Keratinocyte (primary cell): ENCODE measurements around the gene LENG8.
A peak's percentile ranks its signal among the peaks of the same experiment; 100 is the strongest.

ENCODE experiments used
- EZH2 ChIP-seq: IDR thresholded peaks from one replicate; pipeline ENCODE4 v1.6.1; 2012; ENCODE audit warnings: inconsistent platforms, mild to moderate bottlenecking, low read length, moderate library complexity
- TF ChIP-seq, protein P1 (sequence below), 3 experiments: IDR thresholded peaks in 1 of 3; conservative IDR thresholded peaks in 1 of 3; optimal IDR thresholded peaks in 1 of 3; 2 replicates in 2 of 3; 3 replicates in 1 of 3; pipeline versions ENCODE3 to v1.5.1; 2011; ENCODE audit warnings: low read length in 3 of 3, mild to moderate bottlenecking in 3 of 3, moderate library complexity in 2 of 3, control low read depth in 1 of 3, inconsistent platforms in 1 of 3; ENCODE audit not compliant: insufficient read depth in 2 of 3; ENCODE audit errors: extremely low read depth in 1 of 3

DNA sequence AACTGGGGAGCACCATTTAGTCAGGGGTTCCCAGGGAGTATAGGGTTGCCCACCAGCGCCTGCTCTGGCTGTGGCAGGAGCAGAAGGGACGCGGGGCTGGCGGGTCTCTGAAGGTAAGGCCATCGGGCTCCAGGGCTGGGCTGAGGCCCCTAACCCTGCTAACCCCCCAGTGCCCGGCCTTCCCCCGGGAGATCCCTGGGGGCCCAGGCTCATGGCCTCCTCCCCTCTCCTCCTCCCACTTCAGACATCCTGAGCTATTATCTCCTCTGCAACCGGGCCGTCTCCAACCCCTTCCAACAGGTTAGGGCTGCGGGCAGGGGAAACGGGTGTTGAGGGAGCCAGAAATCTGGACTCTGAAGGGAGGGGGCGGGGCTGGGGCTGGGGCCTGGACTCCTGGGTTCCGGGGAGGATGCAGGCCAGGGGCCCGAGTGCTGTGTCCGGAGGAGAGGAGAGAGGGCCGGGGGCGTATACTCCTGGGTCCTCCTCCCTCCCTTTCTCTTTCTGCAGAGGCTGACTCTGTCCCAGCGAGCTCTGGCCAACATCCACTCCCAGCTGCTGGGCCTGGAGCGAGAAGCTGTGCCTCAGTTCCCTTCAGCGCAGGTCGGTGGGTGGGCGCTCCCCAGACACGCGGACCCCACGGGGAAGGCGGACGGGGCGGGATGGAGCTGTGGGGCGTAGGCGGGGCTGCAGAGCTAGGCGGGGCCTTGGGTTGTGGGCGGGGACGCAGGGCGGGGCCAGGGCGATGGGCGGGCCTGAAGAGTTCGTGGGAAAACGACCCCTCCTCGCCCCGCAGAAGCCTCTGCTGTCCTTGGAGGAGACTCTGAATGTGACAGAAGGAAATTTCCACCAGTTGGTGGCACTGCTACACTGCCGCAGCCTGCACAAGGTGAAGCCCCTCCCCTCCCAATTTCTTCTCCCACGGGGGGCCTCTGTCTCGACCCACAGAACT lies 18.4 kb upstream of the LENG8 start:
- TF ChIP-seq, protein P1, sequence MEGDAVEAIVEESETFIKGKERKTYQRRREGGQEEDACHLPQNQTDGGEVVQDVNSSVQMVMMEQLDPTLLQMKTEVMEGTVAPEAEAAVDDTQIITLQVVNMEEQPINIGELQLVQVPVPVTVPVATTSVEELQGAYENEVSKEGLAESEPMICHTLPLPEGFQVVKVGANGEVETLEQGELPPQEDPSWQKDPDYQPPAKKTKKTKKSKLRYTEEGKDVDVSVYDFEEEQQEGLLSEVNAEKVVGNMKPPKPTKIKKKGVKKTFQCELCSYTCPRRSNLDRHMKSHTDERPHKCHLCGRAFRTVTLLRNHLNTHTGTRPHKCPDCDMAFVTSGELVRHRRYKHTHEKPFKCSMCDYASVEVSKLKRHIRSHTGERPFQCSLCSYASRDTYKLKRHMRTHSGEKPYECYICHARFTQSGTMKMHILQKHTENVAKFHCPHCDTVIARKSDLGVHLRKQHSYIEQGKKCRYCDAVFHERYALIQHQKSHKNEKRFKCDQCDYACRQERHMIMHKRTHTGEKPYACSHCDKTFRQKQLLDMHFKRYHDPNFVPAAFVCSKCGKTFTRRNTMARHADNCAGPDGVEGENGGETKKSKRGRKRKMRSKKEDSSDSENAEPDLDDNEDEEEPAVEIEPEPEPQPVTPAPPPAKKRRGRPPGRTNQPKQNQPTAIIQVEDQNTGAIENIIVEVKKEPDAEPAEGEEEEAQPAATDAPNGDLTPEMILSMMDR (optimal IDR thresholded peaks at IDR 0.05 in 1 of 3, IDR thresholded peaks at IDR 0.05 in 1 of 3, conservative IDR thresholded peaks at IDR 0.05 in 1 of 3; ENCODE audit: extremely low read depth in 1 of 3, insufficient read depth in 2 of 3, low read length in 3 of 3) = peak in 1 of 3 experiments; percentile 40
- TF ChIP-seq EZH2 = no peak
